Caco-2 (cell line): Measurements from ENCODE around the gene MYO16. TPM values are rescaled to one million over a fixed set of nuclear protein-coding genes. Genes with fewer than 3 reads are reported as not detected.

Source experiments
- BruUV-seq: library from RNA; stranded (reverse); fragments of 400-500 nt; replicated peaks from 2 replicates; lab custom pipeline; 2021; lab: Mats Ljungman, UMichigan
- CTCF ChIA-PET: fragments of 300-600 bp; sonication (Branson Sonifier 250); formaldehyde crosslinking; loops from one replicate; lab custom pipeline; 2022; ENCODE audit warnings: antibody characterized with exemption; lab: Charles Lee
- POLR2A ChIA-PET: fragments of 300-600 bp; sonication (Branson Sonifier 250); formaldehyde crosslinking; loops from one replicate; lab custom pipeline; 2022; ENCODE audit warnings: antibody characterized with exemption; lab: Charles Lee
- DNase-seq, 2 experiments: peaks; one replicate each; pipeline versions ENCODE4 v3.0.0 to v3.0.0-alpha.2; 2020 to 2022
- H3K27me3 ChIP-seq: replicated peaks from 2 replicates; pipeline ENCODE4 v1.6.0; 2011; ENCODE audit warnings: low read length; ENCODE audit not compliant: control insufficient read depth, insufficient read depth
- H3K36me3 ChIP-seq: 2 replicates; pipeline ENCODE4 v1.5.1; 2011; ENCODE audit warnings: low read length; ENCODE audit not compliant: control insufficient read depth, insufficient read depth
- H3K4me1 ChIP-seq: fragments of 250-450 bp; sonication (Bioruptor Pico); 2 replicates; pipeline ENCODE4 v1.5.1; 2020; ENCODE audit warnings: mild to moderate bottlenecking
- H3K4me3 ChIP-seq: 2 replicates; pipeline ENCODE4 v1.5.1; 2011; ENCODE audit warnings: low read depth, mild to moderate bottlenecking, control low read depth, low read length
- H3K9me3 ChIP-seq: fragments of 250-450 bp; sonication (Bioruptor Pico); 2 replicates; pipeline ENCODE4 v1.5.1; 2020; ENCODE audit warnings: mild to moderate bottlenecking, moderate library complexity
- H3K27ac Mint-ChIP-seq: one replicate; pipeline ENCODE4 v1.8.0; 2022; ENCODE audit warnings: mixed read lengths; ENCODE audit not compliant: unreplicated experiment
- H3K27me3 Mint-ChIP-seq: one replicate; pipeline ENCODE4 v1.8.0; 2022; ENCODE audit warnings: mixed read lengths; ENCODE audit not compliant: insufficient read depth, unreplicated experiment
- H3K36me3 Mint-ChIP-seq: one replicate; pipeline ENCODE4 v1.8.0; 2022; ENCODE audit warnings: mild to moderate bottlenecking, mixed read lengths; ENCODE audit not compliant: insufficient read depth, unreplicated experiment
- H3K4me1 Mint-ChIP-seq: one replicate; pipeline ENCODE4 v1.8.0; 2022; ENCODE audit warnings: low read depth, mixed read lengths; ENCODE audit not compliant: unreplicated experiment
- H3K4me3 Mint-ChIP-seq: one replicate; pipeline ENCODE4 v1.8.0; 2022; ENCODE audit warnings: mild to moderate bottlenecking, moderate library complexity, mixed read lengths; ENCODE audit not compliant: unreplicated experiment
- H3K9me3 Mint-ChIP-seq: one replicate; pipeline ENCODE4 v1.8.0; 2022; ENCODE audit warnings: mixed read lengths; ENCODE audit not compliant: unreplicated experiment
- intact Hi-C: fragments of 100-400 bp; cut with micrococcal nuclease; formaldehyde crosslinking; loops from one replicate; pipeline ENCODE4 v1.10.0; 2022; ENCODE audit not compliant: unreplicated experiment
- total RNA-seq: library from RNA; stranded (reverse); gene quantifications from 2 replicates; pipeline ENCODE4 v1.2.3, GENCODE V29; 2022
- TF ChIP-seq, protein P1 (sequence below), 2 experiments: fragments of 200-600 bp in 1 of 2; IDR thresholded peaks; 1 replicate in 1 of 2; 2 replicates in 1 of 2; pipeline versions ENCODE4 v1.5.1 to v1.8.0; 2011 to 2022; ENCODE audit warnings: antibody characterized with exemption in 1 of 2, control low read depth in 1 of 2, inconsistent platforms in 1 of 2, low read depth in 1 of 2, low read length in 1 of 2, mild to moderate bottlenecking in 1 of 2, moderate library complexity in 1 of 2; ENCODE audit not compliant: insufficient read depth in 1 of 2, severe bottlenecking in 1 of 2, unreplicated experiment in 1 of 2

The MYO16 gene
- total RNA-seq, 1 experiment from 2014 or later: not detected

DNA sequence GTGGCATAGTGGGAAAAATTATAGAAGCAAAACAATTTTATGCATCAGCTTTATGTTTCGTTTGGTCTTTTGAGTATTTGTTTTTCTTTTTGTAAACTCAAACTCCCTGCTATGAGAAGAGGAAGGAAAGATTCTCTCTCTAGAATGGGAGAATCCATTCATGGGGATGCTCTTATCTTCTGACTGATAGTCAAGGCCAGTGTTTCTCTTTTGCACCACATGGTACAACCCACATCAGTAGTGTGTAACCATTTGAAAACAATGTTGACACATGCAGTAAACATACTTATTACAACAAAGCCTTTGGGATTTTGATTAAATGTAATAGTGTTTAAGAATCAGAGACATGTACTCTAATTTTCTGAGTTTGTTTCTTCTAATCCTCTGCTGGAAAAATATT, 490.5 kb downstream of the MYO16 start:
- ChIA-PET CTCF (no interaction called here), POLR2A (no interaction called here)
- Mint-ChIP-seq H3K4me3 (no peak overlapping the region), H3K36me3 (no peaks in the 10 kb centered on the region), H3K27me3 (peaks cover 10% of the 10 kb centered on the region), H3K9me3 (peaks cover 11% of the 10 kb centered on the region), H3K4me1 (no peaks in the 10 kb centered on the region), H3K27ac (no peak overlapping the region)
- intact Hi-C loops: no loop called here
- no TSS peak for BruUV-seq
- Histone ChIP-seq H3K36me3 (no peaks in the 10 kb centered on the region), H3K4me3 (no peak overlapping the region), H3K9me3 (no peaks in the 10 kb centered on the region), H3K27me3 (no peaks in the 10 kb centered on the region), H3K4me1 (no peaks in the 10 kb centered on the region)
- no peak for DNase-seq
- TF ChIP-seq, protein P1, sequence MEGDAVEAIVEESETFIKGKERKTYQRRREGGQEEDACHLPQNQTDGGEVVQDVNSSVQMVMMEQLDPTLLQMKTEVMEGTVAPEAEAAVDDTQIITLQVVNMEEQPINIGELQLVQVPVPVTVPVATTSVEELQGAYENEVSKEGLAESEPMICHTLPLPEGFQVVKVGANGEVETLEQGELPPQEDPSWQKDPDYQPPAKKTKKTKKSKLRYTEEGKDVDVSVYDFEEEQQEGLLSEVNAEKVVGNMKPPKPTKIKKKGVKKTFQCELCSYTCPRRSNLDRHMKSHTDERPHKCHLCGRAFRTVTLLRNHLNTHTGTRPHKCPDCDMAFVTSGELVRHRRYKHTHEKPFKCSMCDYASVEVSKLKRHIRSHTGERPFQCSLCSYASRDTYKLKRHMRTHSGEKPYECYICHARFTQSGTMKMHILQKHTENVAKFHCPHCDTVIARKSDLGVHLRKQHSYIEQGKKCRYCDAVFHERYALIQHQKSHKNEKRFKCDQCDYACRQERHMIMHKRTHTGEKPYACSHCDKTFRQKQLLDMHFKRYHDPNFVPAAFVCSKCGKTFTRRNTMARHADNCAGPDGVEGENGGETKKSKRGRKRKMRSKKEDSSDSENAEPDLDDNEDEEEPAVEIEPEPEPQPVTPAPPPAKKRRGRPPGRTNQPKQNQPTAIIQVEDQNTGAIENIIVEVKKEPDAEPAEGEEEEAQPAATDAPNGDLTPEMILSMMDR (IDR thresholded peaks at IDR 0.05; ENCODE audit: insufficient read depth in 1 of 2, low read depth in 1 of 2, low read length in 1 of 2, severe bottlenecking in 1 of 2, unreplicated experiment in 1 of 2): no peak

DNA sequence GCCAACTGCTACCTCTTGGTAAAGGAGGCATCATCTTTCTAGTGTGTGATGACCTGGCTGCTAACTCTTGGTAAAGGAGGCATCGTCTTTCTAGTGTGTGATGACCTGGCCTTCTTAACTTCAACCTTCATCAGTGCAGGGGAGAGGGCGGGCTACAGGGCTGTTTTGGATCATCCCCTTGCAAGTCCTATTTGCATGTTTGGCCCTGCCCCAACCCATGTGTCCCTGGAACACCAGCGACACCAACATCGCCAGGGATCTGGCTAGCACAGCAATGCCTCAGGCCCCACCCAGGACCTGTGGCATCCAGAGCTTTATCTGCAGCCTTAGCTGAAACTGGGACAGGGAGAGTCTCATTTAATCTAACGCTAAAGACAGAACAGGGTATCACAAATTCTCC, 492.4 kb downstream of the MYO16 start:
- intact Hi-C loops: no loop called here
- no peaks in the 10 kb centered on the region for H3K36me3 Mint-ChIP-seq
- ChIA-PET CTCF (no interaction called here), POLR2A (no interaction called here)
- Histone ChIP-seq H3K9me3 (no peaks in the 10 kb centered on the region), H3K4me3 (no peak overlapping the region), H3K36me3 (no peaks in the 10 kb centered on the region), H3K4me1 (no peaks in the 10 kb centered on the region), H3K27me3 (no peaks in the 10 kb centered on the region)
- H3K9me3 Mint-ChIP-seq: peaks cover 8% of the 10 kb centered on the region
- TF ChIP-seq, protein P1 (IDR thresholded peaks at IDR 0.05; ENCODE audit: insufficient read depth in 1 of 2, low read depth in 1 of 2, low read length in 1 of 2, severe bottlenecking in 1 of 2, unreplicated experiment in 1 of 2): no peak
- no peak overlapping the region for H3K4me3 Mint-ChIP-seq
- no peaks in the 10 kb centered on the region for H3K4me1 Mint-ChIP-seq
- no peak overlapping the region for H3K27ac Mint-ChIP-seq
- no peak for DNase-seq
- no TSS peak for BruUV-seq
- H3K27me3 Mint-ChIP-seq: peaks cover 6% of the 10 kb centered on the region

DNA sequence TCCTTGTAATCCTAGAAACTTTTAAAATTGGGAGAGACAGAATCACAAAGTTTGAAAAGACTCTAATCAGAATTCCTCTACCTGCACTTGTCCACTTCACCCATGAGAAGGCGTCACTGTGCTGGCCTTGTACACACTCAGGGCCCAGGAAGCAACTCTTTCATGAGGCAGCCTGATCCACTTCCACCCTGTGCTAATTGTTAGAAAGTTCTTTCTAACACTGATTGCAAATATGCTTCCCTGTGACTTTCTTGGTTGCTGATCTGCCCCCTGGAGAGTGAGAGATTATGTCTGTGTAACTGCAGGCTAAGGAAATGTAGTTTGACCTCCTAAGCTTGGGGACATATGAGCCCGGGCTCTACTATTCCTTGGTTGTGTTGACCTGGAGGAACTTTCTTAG, 494.6 kb downstream of the MYO16 start:
- H3K9me3 Mint-ChIP-seq: no peaks in the 10 kb centered on the region
- Histone ChIP-seq H3K4me3 (no peak overlapping the region), H3K4me1 (peaks cover 2% of the 10 kb centered on the region), H3K27me3 (no peaks in the 10 kb centered on the region), H3K36me3 (no peaks in the 10 kb centered on the region), H3K9me3 (no peaks in the 10 kb centered on the region)
- H3K27me3 Mint-ChIP-seq: no peaks in the 10 kb centered on the region
- no peak for DNase-seq
- H3K36me3 Mint-ChIP-seq: no peaks in the 10 kb centered on the region
- H3K27ac Mint-ChIP-seq: no peak overlapping the region
- H3K4me1 Mint-ChIP-seq: peaks cover 7% of the 10 kb centered on the region
- intact Hi-C loops: no loop called here
- ChIA-PET POLR2A (no interaction called here), CTCF (no interaction called here)
- no peak overlapping the region for H3K4me3 Mint-ChIP-seq
- TF ChIP-seq, protein P1 (IDR thresholded peaks at IDR 0.05; ENCODE audit: insufficient read depth in 1 of 2, low read depth in 1 of 2, low read length in 1 of 2, severe bottlenecking in 1 of 2, unreplicated experiment in 1 of 2): no peak
- no TSS peak for BruUV-seq
